NCI-H2196 treated with DMSO at 0.1 percent for 48 hours (cell line): ENCODE results near the gene ZNF681.
A peak's percentile ranks its signal among the peaks of the same experiment; 100 is the strongest.
"Not testable (repeated sequence)": the region's sequence is repeated elsewhere in the genome, so short reads cannot be mapped to it uniquely, and the experiment has no call there.

Experiments
- DNase-seq: peaks from one replicate; lab custom pipeline; 2025; ENCODE audit not compliant: unreplicated experiment; lab: John Stamatoyannopoulos, UW

The ZNF681 gene

DNA sequence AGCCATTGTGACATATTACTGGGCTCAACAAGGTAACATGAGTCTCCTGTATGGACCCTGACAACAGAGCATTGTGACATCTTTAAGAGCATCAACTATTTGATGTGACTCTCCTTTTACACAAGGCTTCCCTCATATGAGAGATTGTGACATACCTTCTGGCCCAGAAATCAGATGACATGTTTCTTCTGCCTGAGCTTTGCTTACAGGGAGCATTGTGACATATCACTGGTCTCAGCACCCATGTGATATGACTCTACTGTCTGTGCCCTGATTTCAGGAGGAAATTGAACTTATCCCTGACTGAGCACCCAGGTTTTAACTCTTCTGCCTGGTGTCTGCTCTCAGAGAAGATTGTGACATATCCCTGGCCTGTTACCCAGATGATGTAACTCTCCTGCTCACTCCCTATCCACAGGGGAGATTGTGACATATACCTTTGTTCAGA is 15.9 kb upstream of the ZNF681 start:
- no peak for DNase-seq

DNA sequence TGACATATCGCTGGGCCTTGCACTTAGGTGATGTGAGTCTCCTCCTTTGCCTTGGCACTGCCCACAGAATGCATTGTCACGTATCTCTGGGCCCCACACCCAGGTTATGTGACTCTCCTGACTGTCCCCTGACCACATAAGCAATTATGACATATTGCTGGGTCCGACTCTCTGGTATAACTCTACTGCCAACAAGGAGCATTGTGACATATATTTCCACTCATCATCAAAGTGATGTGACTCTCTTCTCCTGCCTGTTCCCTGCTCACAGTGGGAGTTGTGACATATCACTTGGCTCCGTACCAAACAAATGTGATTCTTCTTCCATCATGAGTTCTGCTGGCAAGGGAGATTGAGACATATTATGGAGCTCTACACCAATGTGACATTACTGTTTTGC is 15.4 kb upstream of the ZNF681 start:
- DNase-seq = no peak

GRCh38 chr19:23772675-23773063 is 14.0 kb upstream of the ZNF681 start:
- no peak for DNase-seq

DNA sequence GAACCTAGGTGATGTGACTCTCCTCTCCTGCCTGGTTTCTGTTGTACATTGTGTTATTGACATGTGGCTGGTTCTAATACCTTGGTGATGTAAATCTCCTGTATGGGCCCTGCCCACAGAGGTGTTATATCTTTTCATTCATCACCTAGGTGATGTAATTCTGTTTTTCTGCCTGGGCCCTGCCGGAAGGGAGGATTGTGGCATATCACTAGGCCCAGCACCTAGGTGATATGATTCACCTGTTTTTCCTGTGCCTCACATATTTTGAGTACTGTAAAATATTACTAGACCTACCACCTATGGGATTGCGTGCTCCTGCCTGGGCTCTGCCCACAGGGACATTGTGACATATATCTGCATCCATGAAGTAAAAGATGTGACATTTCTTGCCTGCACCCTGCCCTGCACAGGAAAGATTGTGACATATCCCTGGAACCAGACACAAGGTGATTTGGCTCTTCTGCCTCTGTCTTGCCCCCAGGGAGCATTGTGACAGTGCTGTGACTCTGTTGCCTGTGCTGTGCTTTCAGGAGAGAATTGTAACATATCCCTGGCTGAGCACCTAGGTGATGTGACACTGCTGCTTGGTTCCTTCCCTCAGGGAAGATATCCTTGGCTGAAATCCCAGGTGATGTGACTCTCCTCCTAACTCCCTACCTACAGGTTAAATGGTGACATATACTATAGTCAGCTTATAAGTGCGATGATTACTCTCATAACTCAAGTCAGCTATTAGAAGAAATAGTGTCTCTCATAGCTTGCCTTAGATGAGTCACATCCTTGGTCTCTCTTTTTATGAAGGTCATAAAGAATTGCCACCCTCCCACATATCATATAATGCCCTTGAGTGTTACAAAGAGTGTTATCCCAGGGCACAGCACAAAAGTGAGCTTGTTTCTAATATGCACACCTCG is 13.3 kb upstream of the ZNF681 start:
- DNase-seq = no peak

DNA sequence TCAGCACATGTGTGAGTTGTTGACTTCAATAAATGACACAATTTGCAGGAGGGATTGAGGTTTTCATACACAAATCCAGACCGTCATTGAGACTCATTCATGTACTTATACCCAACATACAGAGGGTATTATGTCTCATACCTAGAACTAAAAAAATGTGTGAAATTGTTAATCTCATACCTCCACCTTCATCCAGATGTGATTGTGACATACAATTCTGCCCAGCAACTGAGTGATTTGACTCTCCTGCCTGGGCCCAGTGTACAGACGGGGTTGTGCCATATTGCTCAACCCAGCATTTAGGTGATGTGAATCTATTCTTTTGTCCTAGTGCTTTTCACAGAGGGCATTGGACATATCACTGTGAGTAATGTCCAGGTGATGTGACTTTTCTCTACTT is 12.6 kb upstream of the ZNF681 start:
- no peak for DNase-seq

DNA sequence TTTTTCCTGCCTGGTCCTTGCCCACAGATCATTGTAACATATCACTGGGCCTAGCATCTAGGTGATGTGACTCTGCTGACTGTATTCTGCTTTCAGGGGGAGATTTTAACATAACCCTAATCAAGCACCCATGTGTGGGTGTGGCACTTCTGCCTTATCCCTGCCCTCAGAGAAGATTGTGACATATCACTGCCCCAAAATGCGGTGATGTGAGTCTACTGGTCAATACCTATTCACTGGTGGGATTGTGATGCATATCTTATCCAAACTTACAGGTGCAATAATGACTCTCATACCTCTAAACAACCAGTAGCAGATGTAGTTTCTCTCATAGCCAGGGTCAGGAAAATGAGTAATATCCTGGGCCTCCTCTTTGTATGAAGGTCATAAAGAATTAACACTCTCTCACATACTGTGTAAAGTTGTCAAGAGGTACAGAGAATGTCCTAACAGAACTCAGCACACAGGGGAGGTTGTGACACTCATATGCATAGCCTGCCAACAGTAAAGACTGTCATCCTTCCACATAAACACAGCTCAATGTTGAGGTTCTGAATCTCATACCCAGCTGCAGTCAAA is 12.1 kb upstream of the ZNF681 start:
- no peak for DNase-seq

GRCh38 chr19:23769691-23770468 is 11.2 kb upstream of the ZNF681 start:
- no peak for DNase-seq

DNA sequence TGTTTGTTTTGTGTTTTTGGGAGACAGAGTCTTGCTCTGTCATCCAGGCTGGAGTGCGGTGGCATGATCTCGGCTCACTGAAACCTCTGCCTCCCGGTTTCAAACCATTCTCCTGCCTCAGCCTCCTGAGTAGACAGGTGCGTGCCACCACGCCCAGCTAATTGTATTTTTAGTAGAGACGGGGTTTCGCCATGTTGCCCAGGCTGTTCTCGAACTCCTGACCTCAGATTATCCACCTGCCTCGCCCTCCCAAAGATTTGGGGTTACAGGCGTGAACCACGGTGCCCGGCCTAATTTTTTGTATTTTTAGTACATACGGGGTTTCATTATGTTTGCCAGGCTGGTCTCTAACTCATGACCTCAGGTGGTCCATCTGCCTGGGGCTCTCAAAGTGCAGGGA is 8.3 kb upstream of the ZNF681 start:
- DNase-seq = no peak

DNA sequence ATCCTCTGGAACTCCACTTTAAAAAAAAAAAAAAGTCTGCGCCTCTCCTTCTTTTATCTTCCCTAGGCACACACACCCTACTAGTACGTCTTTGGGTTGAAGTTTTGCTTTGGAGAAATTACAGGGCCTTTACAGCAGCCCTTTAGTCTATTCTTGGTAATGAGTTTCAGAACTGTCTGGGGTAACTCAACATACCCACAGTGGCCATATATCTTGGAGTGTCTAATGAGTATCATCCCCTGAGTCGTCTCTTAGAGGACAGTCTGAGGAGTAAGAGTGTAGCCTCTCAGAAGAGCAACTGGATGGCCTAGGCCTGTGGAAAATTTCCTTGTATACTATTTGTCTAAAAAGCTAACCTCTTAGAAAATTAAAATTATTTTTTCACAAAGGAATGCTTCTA is 6.1 kb upstream of the ZNF681 start:
- no peak for DNase-seq

DNA sequence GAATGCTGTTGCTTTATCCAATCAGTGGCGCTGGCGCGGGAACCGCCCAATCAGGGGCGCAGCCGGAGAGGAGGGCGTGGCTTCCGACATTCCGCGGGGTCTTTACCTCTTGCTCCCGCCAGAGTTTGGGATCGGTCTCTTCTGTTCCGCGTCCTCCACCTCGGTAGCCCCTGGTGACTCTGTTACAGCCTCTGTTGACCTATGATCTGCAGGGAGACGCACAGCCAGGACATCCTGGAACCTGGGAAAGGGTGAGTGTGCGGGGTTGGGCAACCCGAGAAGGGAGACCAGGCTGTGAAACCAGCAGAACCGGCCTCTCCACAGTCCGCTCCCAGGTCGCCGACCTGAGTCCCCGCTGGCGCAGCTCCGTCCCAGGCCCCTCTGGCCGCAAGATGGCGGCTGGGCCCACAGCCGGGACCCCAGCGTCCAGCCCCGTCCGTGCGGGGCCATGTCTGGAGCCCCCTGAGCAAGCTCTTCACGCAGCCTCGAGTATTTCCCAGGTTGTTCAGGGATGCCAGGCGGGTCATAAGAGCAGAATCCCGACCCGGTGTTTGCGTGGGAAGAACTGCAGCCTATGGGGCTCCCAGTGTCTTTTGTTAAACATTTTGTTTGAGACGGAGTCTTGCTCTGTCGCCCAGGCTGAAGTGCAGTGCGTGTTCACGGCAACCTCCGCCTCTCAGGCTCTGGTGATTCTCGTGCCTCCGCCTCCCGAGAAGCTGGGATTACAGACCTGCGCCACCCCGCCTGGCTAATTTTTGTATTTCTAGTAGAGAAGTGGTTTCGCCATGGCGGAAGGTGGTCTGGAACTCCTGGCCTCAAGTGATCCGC is 4.4 kb upstream of the ZNF681 start:
- peak; percentile 17 for DNase-seq

DNA sequence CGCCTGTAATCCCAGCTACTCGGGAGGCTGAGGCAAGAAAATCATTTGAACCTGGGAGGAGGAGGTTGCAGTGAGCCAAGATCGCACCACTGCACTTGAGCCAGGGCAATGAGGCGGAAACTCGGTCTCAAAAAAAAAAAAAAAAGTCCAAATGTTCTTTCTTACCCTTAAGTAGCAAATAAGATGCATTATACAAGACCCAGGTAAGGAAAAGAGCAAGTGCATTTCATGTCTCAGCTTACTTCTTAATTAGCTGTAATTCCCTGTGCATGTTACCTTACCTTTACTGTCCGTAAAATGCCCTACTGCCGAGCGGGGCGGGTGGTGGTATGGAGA is 3.8 kb upstream of the ZNF681 start:
- no peak for DNase-seq

GRCh38 chr19:23760326-23760725 is 1.6 kb upstream of the ZNF681 start:
- DNase-seq = not testable (repeated sequence)

DNA sequence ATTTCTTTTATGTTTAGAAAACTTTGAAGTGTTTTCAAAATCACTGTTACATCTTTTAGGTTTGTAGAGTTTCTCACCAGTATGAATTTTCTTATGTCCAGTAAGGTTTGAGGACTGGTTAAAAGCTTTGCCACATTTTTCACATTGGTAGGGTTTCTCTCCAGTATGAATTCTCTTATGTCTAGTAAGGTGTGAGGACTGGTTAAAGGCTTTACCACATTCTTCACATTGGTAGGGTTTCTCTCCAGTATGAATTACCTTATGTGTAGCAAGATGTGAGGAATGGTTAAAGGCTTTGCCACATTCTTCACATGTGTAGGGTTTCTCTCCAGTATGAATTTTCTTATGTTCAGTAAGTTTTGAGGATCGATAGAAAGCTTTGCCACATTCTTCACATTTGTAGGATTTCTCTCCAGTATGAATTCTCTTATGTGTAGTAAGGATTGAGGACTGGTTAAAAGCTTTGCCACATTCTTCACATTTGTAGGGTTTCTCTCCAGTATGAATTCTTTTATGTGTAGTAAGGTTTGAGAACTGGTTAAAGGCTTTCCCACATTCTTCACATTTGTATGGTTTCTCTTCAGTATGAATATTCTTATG is 15.0 kb downstream of the ZNF681 start:
- DNase-seq = not testable (repeated sequence)

- DNase-seq = not testable (repeated sequence)
Observed at GRCh38 chr19:23730729-23731465, 27.8 kb downstream of the ZNF681 start.

DNA sequence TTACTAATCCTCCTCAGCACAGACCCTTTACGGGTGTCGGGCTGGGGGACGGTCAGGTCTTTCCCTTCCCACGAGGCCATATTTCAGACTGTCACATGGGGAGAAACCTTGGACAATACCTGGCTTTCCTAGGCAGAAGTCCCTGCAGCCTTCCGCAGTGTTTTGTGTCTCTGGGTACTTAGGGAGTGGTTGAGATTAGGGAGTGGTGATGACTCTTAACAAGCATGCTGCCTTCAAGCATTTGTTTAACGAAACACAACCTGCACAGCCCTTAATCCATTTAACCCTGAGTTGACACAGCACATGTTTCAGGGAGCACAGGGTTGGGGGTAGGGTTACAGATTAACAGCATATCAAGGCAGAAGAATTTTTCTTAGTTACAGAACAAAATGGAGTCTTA is 34.5 kb downstream of the ZNF681 start:
- not testable (repeated sequence) for DNase-seq

DNA sequence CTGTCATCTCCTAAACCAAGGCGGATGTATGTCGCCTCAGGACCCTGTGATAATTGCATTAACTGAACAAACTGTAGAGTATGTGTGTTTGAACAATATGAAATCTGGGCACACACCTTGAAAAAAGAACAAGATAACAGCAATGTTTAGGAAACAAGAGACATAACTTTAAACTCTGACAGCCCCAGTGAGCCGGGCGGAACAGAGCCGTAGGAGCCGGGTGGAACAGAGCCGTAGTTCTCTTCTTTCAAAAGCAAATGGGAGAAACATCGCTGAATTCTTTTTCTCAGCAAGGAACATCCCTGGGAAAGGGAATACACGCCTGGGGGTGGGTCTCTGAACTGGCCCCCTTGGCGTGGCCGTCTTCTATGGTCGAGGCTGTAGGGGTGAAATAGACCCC is 39.9 kb downstream of the ZNF681 start:
- no peak for DNase-seq

GRCh38 chr19:23716792-23717191 is 41.9 kb downstream of the ZNF681 start:
- no peak for DNase-seq

- no peak for DNase-seq
Observed at GRCh38 chr19:23709347-23709746, 49.3 kb downstream of the ZNF681 start.

- no peak for DNase-seq
Observed at GRCh38 chr19:23706657-23707056, 52.0 kb downstream of the ZNF681 start.

- no peak for DNase-seq
Observed at GRCh38 chr19:23699521-23699860, 59.2 kb downstream of the ZNF681 start.
